ACC112 (cell line): Measurements from ENCODE around the gene ZNF485.
"Not testable (repeated sequence)": the region's sequence is repeated elsewhere in the genome, so short reads cannot be mapped to it uniquely, and the experiment has no call there.

Experiments
- H2AFZ ChIP-seq: fragments of 200-600 bp; sonication (generic); one replicate; pipeline ENCODE4 v1.6.0; 2017; ENCODE audit warnings: antibody characterized with exemption, low read length; ENCODE audit not compliant: unreplicated experiment
- H3K27ac ChIP-seq: fragments of 200-600 bp; sonication (generic); 2 replicates; pipeline ENCODE4 v1.5.1; 2014; ENCODE audit warnings: low read depth, mild to moderate bottlenecking, antibody characterized with exemption, low read length, moderate library complexity
- H3K27me3 ChIP-seq: fragments of 200-600 bp; sonication (generic); 2 replicates; pipeline ENCODE4 v1.6.1; 2014; ENCODE audit warnings: mild to moderate bottlenecking, antibody characterized with exemption, low read length, moderate library complexity, mixed read lengths; ENCODE audit not compliant: insufficient read depth
- H3K36me3 ChIP-seq: fragments of 200-600 bp; sonication (generic); 2 replicates; pipeline ENCODE4 v1.6.1; 2016; ENCODE audit warnings: mild to moderate bottlenecking, antibody characterized with exemption, low read length, moderate library complexity, mixed read lengths; ENCODE audit not compliant: insufficient read depth
- H3K4me1 ChIP-seq: fragments of 200-600 bp; sonication (generic); one replicate; pipeline ENCODE4 v1.6.1; 2016; ENCODE audit warnings: low read length, mixed read lengths; ENCODE audit not compliant: insufficient read depth, unreplicated experiment, control insufficient read depth
- H3K4me3 ChIP-seq: fragments of 200-600 bp; sonication (generic); 2 replicates; pipeline ENCODE4 v1.5.1; 2014; ENCODE audit warnings: mild to moderate bottlenecking, low read depth, low read length
- H3K79me2 ChIP-seq: fragments of 200-600 bp; sonication (generic); one replicate; pipeline ENCODE4 v1.6.0; 2016; ENCODE audit warnings: low read length; ENCODE audit not compliant: control insufficient read depth, unreplicated experiment, insufficient read depth

ZNF485 gene

GRCh38 chr10:43605850-43606322 lies 352 bp upstream of the ZNF485 start:
- no peak overlapping the region for H3K27ac ChIP-seq
- H3K27me3 ChIP-seq, result no peaks in the 10 kb centered on the region
- peaks cover 6% of the 10 kb centered on the region for H3K79me2 ChIP-seq
- peaks cover 4% of the 10 kb centered on the region; the same call in 1 of the 2 replicates for H3K36me3 ChIP-seq
- H3K4me3 ChIP-seq, result peak overlapping the region; percentile 91
- peak overlapping the region; percentile 50 for H2AFZ ChIP-seq
- H3K4me1 ChIP-seq, result peaks cover 16% of the 10 kb centered on the region

DNA sequence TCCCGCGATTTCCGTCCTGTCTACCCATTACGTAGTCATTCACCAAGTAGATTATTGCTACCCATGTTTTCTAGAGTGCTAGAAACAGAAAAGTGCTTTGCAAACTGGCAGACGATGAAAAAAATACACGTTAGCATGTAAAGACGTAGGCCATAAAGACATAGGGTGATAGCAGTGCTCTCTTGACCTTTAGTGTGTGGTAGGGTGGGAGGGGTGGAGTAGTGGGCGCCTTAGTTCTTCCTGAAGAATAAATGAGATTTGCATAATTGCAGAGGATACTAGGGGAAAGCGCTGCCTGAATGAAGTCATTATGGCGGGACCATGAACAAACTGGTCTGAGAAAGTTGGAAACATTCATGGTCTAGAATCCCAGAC lies 948 bp downstream of the ZNF485 start:
- 0 out of 2 replicates have a peak overlapping the region, but pooled peaks have one; percentile 28 for H3K27ac ChIP-seq
- H3K79me2 ChIP-seq, result peaks cover 6% of the 10 kb centered on the region
- H3K4me3 ChIP-seq, result peak overlapping the region; percentile 91
- peaks cover 18% of the 10 kb centered on the region for H3K4me1 ChIP-seq
- peaks cover 8% of the 10 kb centered on the region; the same call in 1 of the 2 replicates for H3K36me3 ChIP-seq
- peak overlapping the region; percentile 77 for H2AFZ ChIP-seq
- no peaks in the 10 kb centered on the region for H3K27me3 ChIP-seq

- H3K4me3 ChIP-seq, result peak overlapping the region; percentile 4; the same call in 1 of the 2 replicates
- peaks cover 6% of the 10 kb centered on the region for H3K79me2 ChIP-seq
- H3K27me3 ChIP-seq, result no peaks in the 10 kb centered on the region
- no peak overlapping the region for H2AFZ ChIP-seq
- peaks cover 16% of the 10 kb centered on the region for H3K36me3 ChIP-seq
- H3K27ac ChIP-seq, result peak overlapping the region; percentile 64
- peaks cover 38% of the 10 kb centered on the region for H3K4me1 ChIP-seq
Measured at GRCh38 chr10:43610636-43611035, 4.4 kb downstream of the ZNF485 start.

- H2AFZ ChIP-seq, result no peak overlapping the region
Measured at GRCh38 chr10:43616697-43617370, 10.6 kb downstream of the ZNF485 start.

DNA sequence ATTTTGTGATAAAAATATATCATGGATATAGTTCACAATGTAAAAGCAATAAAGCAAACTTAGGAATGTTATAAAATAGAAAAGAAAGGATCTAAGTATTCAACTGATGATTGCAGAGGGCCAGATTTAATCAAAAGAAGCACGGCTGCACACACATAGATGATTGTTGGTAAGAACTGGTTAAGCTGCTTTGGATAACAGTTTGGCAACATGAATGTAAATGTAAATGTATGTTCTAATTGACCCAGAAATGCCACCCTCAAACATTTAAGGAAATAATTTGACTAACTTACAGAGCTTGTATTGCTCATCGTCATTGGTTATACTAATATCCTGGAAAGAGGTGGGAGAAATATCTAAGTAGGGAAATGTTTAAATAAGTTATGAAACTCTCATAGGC lies 13.1 kb downstream of the ZNF485 start:
- no peak overlapping the region for H3K4me3 ChIP-seq
- H3K36me3 ChIP-seq, result peaks cover 29% of the 10 kb centered on the region
- H2AFZ ChIP-seq, result no peak overlapping the region
- H3K79me2 ChIP-seq, result no peaks in the 10 kb centered on the region
- H3K27ac ChIP-seq, result no peak overlapping the region
- no peaks in the 10 kb centered on the region for H3K27me3 ChIP-seq
- H3K4me1 ChIP-seq, result no peaks in the 10 kb centered on the region

More at GRCh38 chr10:43616697-43617370, 10.6 kb downstream of the ZNF485 start:
- Histone ChIP-seq H3K4me1 (peaks cover 22% of the 10 kb centered on the region), H3K36me3 (peaks cover 32% of the 10 kb centered on the region), H3K27ac (no peak overlapping the region), H3K27me3 (no peaks in the 10 kb centered on the region), H3K4me3 (no peak overlapping the region), H3K79me2 (no peaks in the 10 kb centered on the region)

GRCh38 chr10:43622038-43622437 lies 15.8 kb downstream of the ZNF485 start:
- 0 out of 2 replicates have a peak overlapping the region, but pooled peaks have one; percentile 72 for H3K4me3 ChIP-seq
- no peaks in the 10 kb centered on the region for H3K4me1 ChIP-seq
- H3K36me3 ChIP-seq, result peaks cover 10% of the 10 kb centered on the region
- H2AFZ ChIP-seq, result no peak overlapping the region
- H3K27me3 ChIP-seq, result no peaks in the 10 kb centered on the region
- H3K79me2 ChIP-seq, result no peaks in the 10 kb centered on the region
- H3K27ac ChIP-seq, result no peak overlapping the region

DNA sequence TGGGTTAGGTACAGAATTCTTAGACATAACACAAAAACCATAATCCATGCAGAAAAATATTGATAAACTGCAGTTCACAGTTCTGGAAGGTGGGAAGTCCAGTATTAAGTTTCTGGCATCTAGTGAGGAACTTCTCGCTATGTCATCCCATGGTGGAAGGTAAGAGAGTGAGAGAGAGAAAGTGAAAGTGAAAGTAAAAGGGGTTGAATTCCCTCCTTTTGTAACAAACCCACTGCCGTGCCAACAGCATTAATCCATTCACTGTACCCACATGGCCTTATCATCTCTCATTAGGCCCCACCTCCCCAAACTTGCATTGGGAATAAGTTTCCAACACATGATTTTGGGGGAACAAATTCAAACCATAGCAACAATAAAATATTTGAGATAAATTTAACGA lies 17.1 kb downstream of the ZNF485 start:
- no peaks in the 10 kb centered on the region for H3K4me1 ChIP-seq
- no peaks in the 10 kb centered on the region for H3K36me3 ChIP-seq
- peak overlapping the region; percentile 72 for H3K4me3 ChIP-seq
- peak overlapping the region; percentile 16; the same call in 1 of the 2 replicates for H3K27ac ChIP-seq
- H2AFZ ChIP-seq, result peak overlapping the region; percentile 40
- H3K79me2 ChIP-seq, result no peaks in the 10 kb centered on the region
- H3K27me3 ChIP-seq, result no peaks in the 10 kb centered on the region

DNA sequence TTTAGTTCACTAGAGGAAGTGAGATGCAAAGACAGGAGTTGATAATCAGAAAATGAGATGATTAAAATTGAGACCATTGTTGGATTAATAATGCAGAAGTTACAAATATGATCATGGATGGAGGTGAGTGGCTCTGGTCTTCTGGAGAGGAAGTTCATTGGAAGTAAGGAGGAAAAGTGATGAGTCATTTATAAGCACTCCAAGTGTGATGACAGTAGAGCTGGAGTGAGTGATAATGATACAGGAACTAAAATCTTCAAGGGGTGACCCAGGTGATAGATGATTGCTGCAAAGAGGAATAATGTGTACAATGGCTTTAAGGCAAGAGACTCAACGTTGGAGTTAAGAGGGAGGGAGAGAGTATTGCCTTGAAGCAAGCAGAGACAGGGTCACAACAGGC lies 21.7 kb downstream of the ZNF485 start:
- H3K36me3 ChIP-seq, result no peaks in the 10 kb centered on the region
- H2AFZ ChIP-seq, result no peak overlapping the region
- H3K27me3 ChIP-seq, result no peaks in the 10 kb centered on the region
- H3K4me1 ChIP-seq, result no peaks in the 10 kb centered on the region
- H3K4me3 ChIP-seq, result no peak overlapping the region
- no peak overlapping the region for H3K27ac ChIP-seq
- no peaks in the 10 kb centered on the region for H3K79me2 ChIP-seq

GRCh38 chr10:43628956-43629355 lies 22.7 kb downstream of the ZNF485 start:
- no peaks in the 10 kb centered on the region for H3K27me3 ChIP-seq
- no peaks in the 10 kb centered on the region for H3K36me3 ChIP-seq
- no peaks in the 10 kb centered on the region for H3K79me2 ChIP-seq
- no peak overlapping the region for H2AFZ ChIP-seq
- no peak overlapping the region for H3K27ac ChIP-seq
- no peak overlapping the region for H3K4me3 ChIP-seq
- H3K4me1 ChIP-seq, result no peaks in the 10 kb centered on the region

- not testable (repeated sequence) for H3K36me3 ChIP-seq, H3K4me3 ChIP-seq, H2AFZ ChIP-seq, H3K4me1 ChIP-seq, H3K79me2 ChIP-seq, H3K27me3 ChIP-seq, H3K27ac ChIP-seq
Measured at GRCh38 chr10:43635816-43636215, 29.6 kb downstream of the ZNF485 start.

GRCh38 chr10:43640603-43641002 lies 34.4 kb downstream of the ZNF485 start:
- no peaks in the 10 kb centered on the region for H3K4me1 ChIP-seq
- H3K27me3 ChIP-seq, result no peaks in the 10 kb centered on the region
- no peak overlapping the region for H3K4me3 ChIP-seq
- peaks cover 40% of the 10 kb centered on the region for H3K36me3 ChIP-seq
- no peak overlapping the region for H2AFZ ChIP-seq
- H3K79me2 ChIP-seq, result no peaks in the 10 kb centered on the region
- H3K27ac ChIP-seq, result no peak overlapping the region
